Sigmoid colon (tissue), 7 donors: ENCODE measurements around the gene RASD1. TPM values are rescaled to one million over a fixed set of nuclear protein-coding genes. Genes with fewer than 3 reads are reported as not detected.
A peak's percentile ranks its signal among the peaks of the same experiment; 100 is the strongest.
"Not testable (repeated sequence)": the region's sequence is repeated elsewhere in the genome, so short reads cannot be mapped to it uniquely, and the experiment has no call there.

Source experiments
- DNase-seq: peaks from one replicate; pipeline ENCODE4 v3.0.0-alpha.2; 2019
- H3K27ac ChIP-seq, 4 donors: fragments of 200-600 bp; sonication (generic); one replicate each; pipeline ENCODE4 v1.5.1; 2016 to 2019; ENCODE audit warnings: mild to moderate bottlenecking in 1 of 4
- H3K27me3 ChIP-seq, 3 donors: fragments of 200-600 bp; sonication (generic); one replicate each; pipeline ENCODE4 v1.5.1; 2019; ENCODE audit warnings: mild to moderate bottlenecking in 1 of 3
- H3K36me3 ChIP-seq, 4 donors: fragments of 200-600 bp; sonication (generic); one replicate each; pipeline ENCODE4 v1.5.1; 2016 to 2019
- H3K4me1 ChIP-seq, 4 donors: fragments of 200-600 bp; sonication (generic); one replicate each; pipeline ENCODE4 v1.5.1; 2017 to 2019
- H3K4me3 ChIP-seq, 4 donors: fragments of 200-600 bp; sonication (generic); one replicate each; pipeline ENCODE4 v1.5.1; 2017 to 2019; ENCODE audit warnings: mild to moderate bottlenecking in 2 of 4, moderate library complexity in 1 of 4
- H3K9me3 ChIP-seq, 4 donors: fragments of 200-600 bp in 3 of 4; sonication (generic) in 3 of 4; one replicate each; pipeline versions ENCODE4 v1.5.1 to v1.6.1; 2013 to 2019
- EP300 ChIP-seq, 4 donors: sonication (generic); formaldehyde crosslinking; IDR thresholded peaks; one replicate each; pipeline ENCODE4 v1.6.1; 2017; ENCODE audit warnings: antibody characterized with exemption in 4 of 4
- POLR2A ChIP-seq, 2 donors: fragments of 450-650 bp; IDR thresholded peaks; one replicate each; pipeline ENCODE4 v1.6.1; 2016; ENCODE audit warnings: antibody characterized with exemption in 2 of 2, mild to moderate bottlenecking in 2 of 2, moderate library complexity in 2 of 2
- POLR2AphosphoS5 ChIP-seq, 4 donors: sonication (generic); formaldehyde crosslinking; IDR thresholded peaks; one replicate each; pipeline ENCODE4 v1.6.1; 2017; ENCODE audit warnings: antibody characterized with exemption in 4 of 4
- WGBS, 2 donors: extraction: QIAGEN DNeasy Blood & Tissue Kit; methylation state at CpG; one replicate each; pipeline ENCODE4 v1.1.7; 2013; 5-methylcytosine and 5-hydroxymethylcytosine counted together
- intact Hi-C: fragments of 100-400 bp; cut with DNase I; formaldehyde crosslinking; loops from one replicate; pipeline ENCODE4 v1.15.1; 2023
- polyA plus RNA-seq, 3 donors: library from polyadenylated mRNA; stranded (reverse); fragments of 200-250 nt; gene quantifications; one replicate each; pipeline ENCODE4 v1.2.3, GENCODE V29; 2013
- total RNA-seq, 4 donors: library from RNA; depleted of rRNA; stranded (reverse); fragments of >200 nt; gene quantifications; one replicate each; pipeline ENCODE4 v1.1.0, GENCODE V29; 2016
- TF ChIP-seq, protein P1 (sequence below), 4 experiments: fragments of 450-650 bp in 3 of 4; fragments of 200-600 bp in 1 of 4; IDR thresholded peaks; one replicate each; pipeline ENCODE4 v1.5.1; 2016 to 2019; ENCODE audit warnings: antibody characterized with exemption in 4 of 4, mild to moderate bottlenecking in 3 of 4, moderate library complexity in 2 of 4
- donor health status: healthy with polysubstance abuse.
- donor health status: Bipolar disorder and iron deficiency.
- donor health status: healthy.

The RASD1 gene
- total and polyA plus RNA-seq, 7 donors: 5.8 to 40.8 (median 12.5) TPM

DNA sequence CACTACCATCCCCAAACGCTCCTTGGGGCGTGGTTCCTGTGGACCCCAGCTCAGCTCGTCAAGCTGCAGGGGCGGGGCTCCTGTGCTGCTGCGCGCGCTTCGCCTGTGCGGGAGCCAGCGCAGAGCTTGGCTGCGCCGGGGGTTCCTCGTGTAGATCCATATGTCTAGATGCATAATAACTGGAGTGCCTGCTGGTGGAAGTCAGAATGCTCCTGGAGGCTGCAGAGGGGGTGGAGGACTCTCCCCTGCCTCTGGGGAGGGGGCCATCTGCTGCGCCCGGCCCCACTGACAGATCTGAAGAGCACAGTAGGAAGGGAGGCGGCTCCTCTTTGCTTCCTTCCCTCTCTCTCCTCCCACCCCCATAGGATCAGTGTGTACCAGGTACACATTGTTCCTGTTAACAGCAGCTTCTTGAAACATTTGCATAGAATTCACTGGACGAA is 4.6 kb downstream of the RASD1 start:
- H3K27ac ChIP-seq: no peak overlapping the region
- TF ChIP-seq POLR2A (IDR thresholded peaks at IDR 0.05): no peak
- TF ChIP-seq, protein P1, sequence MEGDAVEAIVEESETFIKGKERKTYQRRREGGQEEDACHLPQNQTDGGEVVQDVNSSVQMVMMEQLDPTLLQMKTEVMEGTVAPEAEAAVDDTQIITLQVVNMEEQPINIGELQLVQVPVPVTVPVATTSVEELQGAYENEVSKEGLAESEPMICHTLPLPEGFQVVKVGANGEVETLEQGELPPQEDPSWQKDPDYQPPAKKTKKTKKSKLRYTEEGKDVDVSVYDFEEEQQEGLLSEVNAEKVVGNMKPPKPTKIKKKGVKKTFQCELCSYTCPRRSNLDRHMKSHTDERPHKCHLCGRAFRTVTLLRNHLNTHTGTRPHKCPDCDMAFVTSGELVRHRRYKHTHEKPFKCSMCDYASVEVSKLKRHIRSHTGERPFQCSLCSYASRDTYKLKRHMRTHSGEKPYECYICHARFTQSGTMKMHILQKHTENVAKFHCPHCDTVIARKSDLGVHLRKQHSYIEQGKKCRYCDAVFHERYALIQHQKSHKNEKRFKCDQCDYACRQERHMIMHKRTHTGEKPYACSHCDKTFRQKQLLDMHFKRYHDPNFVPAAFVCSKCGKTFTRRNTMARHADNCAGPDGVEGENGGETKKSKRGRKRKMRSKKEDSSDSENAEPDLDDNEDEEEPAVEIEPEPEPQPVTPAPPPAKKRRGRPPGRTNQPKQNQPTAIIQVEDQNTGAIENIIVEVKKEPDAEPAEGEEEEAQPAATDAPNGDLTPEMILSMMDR (IDR thresholded peaks at IDR 0.05): no peak
- no peak for TF ChIP-seq EP300 (IDR thresholded peaks at IDR 0.05)
- TF ChIP-seq POLR2AphosphoS5 (IDR thresholded peaks at IDR 0.05): no peak
- H3K36me3 ChIP-seq: peaks cover 0 to 41% (median 14%) of the 10 kb centered on the region in 4 donors
- peaks cover 0 to 11% (median 0%) of the 10 kb centered on the region in 3 donors for H3K27me3 ChIP-seq
- WGBS, 2 donors: 82 to 89% methylated on average over 17 of the region's 17 CpGs
- DNase-seq: peak; percentile 59
- H3K4me3 ChIP-seq: no peak overlapping the region
- H3K9me3 ChIP-seq: no peaks in the 10 kb centered on the region
- intact Hi-C loops: no loop called here
- H3K4me1 ChIP-seq: peaks cover 0 to 19% (median 18%) of the 10 kb centered on the region in 4 donors

DNA sequence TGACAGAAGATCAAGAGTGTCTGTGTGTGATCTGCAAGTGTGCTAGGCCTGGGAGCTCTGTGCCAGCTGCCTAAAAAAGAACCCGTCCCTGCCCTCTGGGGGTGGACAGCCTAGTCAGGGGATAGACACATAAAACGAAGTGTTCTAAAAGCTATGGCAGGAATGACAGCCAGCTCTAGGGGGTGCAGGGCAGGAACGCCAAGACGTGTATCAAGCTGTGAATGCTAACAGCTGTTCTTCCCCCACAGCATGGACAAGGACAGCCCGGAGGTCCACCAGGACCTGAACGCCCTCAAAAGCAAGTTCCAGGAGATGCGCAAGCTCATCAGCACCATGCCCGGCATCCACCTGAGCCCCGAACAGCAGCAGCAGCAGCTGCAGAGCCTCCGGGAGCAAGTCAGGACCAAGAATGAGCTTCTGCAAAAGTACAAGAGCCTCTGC is 5.1 kb downstream of the RASD1 start:
- peaks cover 0 to 18% (median 17%) of the 10 kb centered on the region in 4 donors for H3K4me1 ChIP-seq
- DNase-seq: peak; percentile 40
- peaks cover 0 to 11% (median 0%) of the 10 kb centered on the region in 3 donors for H3K27me3 ChIP-seq
- intact Hi-C loops: no loop called here
- H3K36me3 ChIP-seq: peaks cover 0 to 46% (median 14%) of the 10 kb centered on the region in 4 donors
- H3K9me3 ChIP-seq: no peaks in the 10 kb centered on the region
- no peak for TF ChIP-seq EP300 (IDR thresholded peaks at IDR 0.05)
- TF ChIP-seq POLR2A (IDR thresholded peaks at IDR 0.05): no peak
- TF ChIP-seq, protein P1 (IDR thresholded peaks at IDR 0.05): no peak
- no peak for TF ChIP-seq POLR2AphosphoS5 (IDR thresholded peaks at IDR 0.05)
- H3K27ac ChIP-seq: no peak overlapping the region
- no peak overlapping the region for H3K4me3 ChIP-seq
- 81 to 94% methylated on average over 10 of the region's 10 CpGs for WGBS, 2 donors

DNA sequence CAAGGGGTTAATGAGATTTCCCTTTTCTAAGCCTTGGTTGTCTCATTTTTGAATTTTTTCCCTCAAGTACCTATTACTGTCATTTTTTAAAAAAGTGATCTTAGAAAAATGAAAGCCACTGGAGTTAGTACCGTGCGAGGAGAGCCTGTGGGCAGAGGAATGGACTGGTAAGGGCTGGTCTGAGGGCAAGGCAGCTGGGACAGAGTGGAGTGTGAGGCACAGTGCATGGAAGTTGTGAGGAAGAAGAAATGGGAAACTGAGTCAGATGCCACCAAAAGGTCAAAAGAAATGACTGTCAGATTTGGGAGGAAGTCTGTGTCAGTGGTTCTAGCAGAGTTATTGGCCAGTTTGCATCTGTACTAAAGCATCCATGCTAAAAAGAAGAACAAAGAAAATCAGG is 8.2 kb downstream of the RASD1 start:
- TF ChIP-seq POLR2AphosphoS5 (IDR thresholded peaks at IDR 0.05) (no peak), EP300 (IDR thresholded peaks at IDR 0.05) (no peak), POLR2A (IDR thresholded peaks at IDR 0.05) (no peak)
- TF ChIP-seq, protein P1 (IDR thresholded peaks at IDR 0.05): no peak
- Histone ChIP-seq H3K36me3 (peaks cover 0 to 50% (median 14%) of the 10 kb centered on the region in 4 donors), H3K9me3 (no peaks in the 10 kb centered on the region), H3K4me3 (no peak overlapping the region), H3K27me3 (no peaks in the 10 kb centered on the region), H3K27ac (no peak overlapping the region), H3K4me1 (no peaks in the 10 kb centered on the region)
- DNase-seq: no peak
- intact Hi-C loops: no loop called here
- 51 to 86% methylated on average over 2 of the region's 2 CpGs for WGBS, 2 donors

DNA sequence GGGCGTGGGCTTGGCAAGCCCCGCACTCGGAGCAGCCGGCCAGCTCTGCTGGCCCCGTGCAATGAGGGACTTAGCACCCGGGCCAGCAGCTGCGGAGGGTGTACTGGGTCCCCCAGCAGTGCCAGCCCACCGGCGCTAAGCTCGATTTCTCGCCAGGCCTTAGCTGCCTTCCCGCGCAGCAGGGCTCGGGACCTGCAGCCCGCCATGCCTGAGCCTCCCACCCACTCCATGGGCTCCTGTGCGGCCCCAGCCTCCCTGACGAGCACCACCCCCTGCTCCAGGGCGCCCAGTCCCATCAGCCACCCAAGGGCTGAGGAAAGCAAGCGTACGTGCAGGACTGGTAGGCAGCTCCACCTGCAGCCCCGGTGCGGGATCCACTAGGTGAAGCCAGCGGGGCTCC is 9.8 kb downstream of the RASD1 start:
- peaks cover 0 to 43% (median 6%) of the 10 kb centered on the region in 4 donors for H3K36me3 ChIP-seq
- 96 to 98% methylated on average over 23 of the region's 23 CpGs for WGBS, 2 donors
- H3K4me1 ChIP-seq, H3K9me3 ChIP-seq, H3K27ac ChIP-seq, intact Hi-C loops, DNase-seq, H3K27me3 ChIP-seq, H3K4me3 ChIP-seq: not testable (repeated sequence)

DNA sequence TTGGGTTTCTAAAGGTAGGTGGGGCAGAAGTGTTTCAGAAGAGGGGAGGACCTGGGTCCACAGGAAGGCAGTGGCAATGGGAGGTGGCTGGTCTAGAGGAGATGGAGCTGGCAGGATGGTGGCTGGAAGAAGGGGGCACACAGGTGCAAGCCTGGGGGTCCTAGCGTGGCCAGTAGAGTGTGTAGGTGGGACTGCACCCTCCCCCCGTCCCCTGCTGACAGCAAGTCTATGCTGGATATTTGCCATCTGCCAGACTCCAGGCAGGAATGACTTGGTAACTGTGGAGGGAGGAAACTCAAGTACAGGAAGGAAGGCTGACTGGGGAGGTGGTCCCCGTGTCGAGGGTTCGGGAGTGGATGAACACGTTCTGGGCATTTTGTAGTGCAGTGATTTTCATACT is 10.8 kb downstream of the RASD1 start:
- Histone ChIP-seq H3K4me3 (no peak overlapping the region), H3K36me3 (peaks cover 0 to 37% (median 4%) of the 10 kb centered on the region in 4 donors), H3K4me1 (peaks cover 0 to 19% (median 0%) of the 10 kb centered on the region in 4 donors), H3K27ac (no peak overlapping the region), H3K27me3 (no peaks in the 10 kb centered on the region), H3K9me3 (no peaks in the 10 kb centered on the region)
- TF ChIP-seq, protein P1 (IDR thresholded peaks at IDR 0.05): no peak
- TF ChIP-seq POLR2A (IDR thresholded peaks at IDR 0.05): no peak
- no peak for TF ChIP-seq EP300 (IDR thresholded peaks at IDR 0.05)
- TF ChIP-seq POLR2AphosphoS5 (IDR thresholded peaks at IDR 0.05): no peak
- intact Hi-C loops: no loop called here
- no peak for DNase-seq
- 94% methylated on average over 6 of the region's 6 CpGs for WGBS, 2 donors
